ENCODE results near the gene MAD2L1BP. TPM values are rescaled to one million over a fixed set of nuclear protein-coding genes. Genes with fewer than 3 reads are reported as not detected.

Gene MAD2L1BP
- total and polyA plus RNA-seq, 2 of the 13 experiments (the other 11 are each of a cell fraction or from before 2014, with no cell fraction given), result 54.2 to 55.5 TPM

GRCh38 chr6:43629505-43630300 lies 5.9 kb upstream of the MAD2L1BP start (continued):
- TF ChIP-seq, protein P1, sequence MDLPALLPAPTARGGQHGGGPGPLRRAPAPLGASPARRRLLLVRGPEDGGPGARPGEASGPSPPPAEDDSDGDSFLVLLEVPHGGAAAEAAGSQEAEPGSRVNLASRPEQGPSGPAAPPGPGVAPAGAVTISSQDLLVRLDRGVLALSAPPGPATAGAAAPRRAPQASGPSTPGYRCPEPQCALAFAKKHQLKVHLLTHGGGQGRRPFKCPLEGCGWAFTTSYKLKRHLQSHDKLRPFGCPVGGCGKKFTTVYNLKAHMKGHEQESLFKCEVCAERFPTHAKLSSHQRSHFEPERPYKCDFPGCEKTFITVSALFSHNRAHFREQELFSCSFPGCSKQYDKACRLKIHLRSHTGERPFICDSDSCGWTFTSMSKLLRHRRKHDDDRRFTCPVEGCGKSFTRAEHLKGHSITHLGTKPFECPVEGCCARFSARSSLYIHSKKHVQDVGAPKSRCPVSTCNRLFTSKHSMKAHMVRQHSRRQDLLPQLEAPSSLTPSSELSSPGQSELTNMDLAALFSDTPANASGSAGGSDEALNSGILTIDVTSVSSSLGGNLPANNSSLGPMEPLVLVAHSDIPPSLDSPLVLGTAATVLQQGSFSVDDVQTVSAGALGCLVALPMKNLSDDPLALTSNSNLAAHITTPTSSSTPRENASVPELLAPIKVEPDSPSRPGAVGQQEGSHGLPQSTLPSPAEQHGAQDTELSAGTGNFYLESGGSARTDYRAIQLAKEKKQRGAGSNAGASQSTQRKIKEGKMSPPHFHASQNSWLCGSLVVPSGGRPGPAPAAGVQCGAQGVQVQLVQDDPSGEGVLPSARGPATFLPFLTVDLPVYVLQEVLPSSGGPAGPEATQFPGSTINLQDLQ (CRISPR knock-in tag; IDR thresholded peaks at IDR 0.05), result no peak
- TF ChIP-seq ZNF235 (CRISPR knock-in tag; IDR thresholded peaks at IDR 0.05; ENCODE audit: borderline replicate concordance), result peak; percentile 92
- TF ChIP-seq ZNF17 (CRISPR knock-in tag; IDR thresholded peaks at IDR 0.05), result no peak
- TF ChIP-seq ZSCAN20 (CRISPR knock-in tag; IDR thresholded peaks at IDR 0.05; ENCODE audit: borderline replicate concordance), result 0 out of 2 replicates have a peak, but pooled peaks have one; percentile 40
- TF ChIP-seq, protein P2, sequence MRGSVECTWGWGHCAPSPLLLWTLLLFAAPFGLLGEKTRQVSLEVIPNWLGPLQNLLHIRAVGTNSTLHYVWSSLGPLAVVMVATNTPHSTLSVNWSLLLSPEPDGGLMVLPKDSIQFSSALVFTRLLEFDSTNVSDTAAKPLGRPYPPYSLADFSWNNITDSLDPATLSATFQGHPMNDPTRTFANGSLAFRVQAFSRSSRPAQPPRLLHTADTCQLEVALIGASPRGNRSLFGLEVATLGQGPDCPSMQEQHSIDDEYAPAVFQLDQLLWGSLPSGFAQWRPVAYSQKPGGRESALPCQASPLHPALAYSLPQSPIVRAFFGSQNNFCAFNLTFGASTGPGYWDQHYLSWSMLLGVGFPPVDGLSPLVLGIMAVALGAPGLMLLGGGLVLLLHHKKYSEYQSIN (CRISPR knock-in tag; IDR thresholded peaks at IDR 0.05; ENCODE audit: borderline replicate concordance), result no peak
- TF ChIP-seq ZNF644 (CRISPR knock-in tag; IDR thresholded peaks at IDR 0.05; ENCODE audit: low read depth), result no peak; the same call in 1 of the 2 replicates
- no peak for TF ChIP-seq MLLT10 (CRISPR knock-in tag; IDR thresholded peaks at IDR 0.05)
- TF ChIP-seq FOXJ3 (CRISPR knock-in tag; IDR thresholded peaks at IDR 0.05; ENCODE audit: borderline replicate concordance), result no peak; the same call in 1 of the 2 replicates
- TF ChIP-seq, protein P3, sequence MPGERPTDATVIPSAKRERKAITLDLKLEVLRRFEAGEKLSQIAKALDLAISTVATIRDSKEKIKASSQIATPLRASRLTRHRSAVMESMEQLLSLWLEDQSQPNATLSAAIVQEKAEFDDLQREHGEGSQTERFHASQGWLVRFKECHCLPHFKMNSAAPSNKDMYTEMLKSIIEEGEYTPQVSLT (CRISPR knock-in tag; IDR thresholded peaks at IDR 0.05; ENCODE audit: borderline replicate concordance, low read depth), result no peak
- peak; percentile 100 for TF ChIP-seq DRAP1 (CRISPR knock-in tag; IDR thresholded peaks at IDR 0.05)
- TF ChIP-seq CREB3 (CRISPR knock-in tag; IDR thresholded peaks at IDR 0.05), result peak; percentile 89; the same call in 1 of the 2 replicates
- TF ChIP-seq ELF1 (CRISPR knock-in tag; IDR thresholded peaks at IDR 0.05), result peak; percentile 48; the same call in 1 of the 2 replicates
- peak; percentile 76; the same call in 1 of the 2 replicates for TF ChIP-seq RBAK (CRISPR knock-in tag; IDR thresholded peaks at IDR 0.05)
- TF ChIP-seq IRF2 (CRISPR knock-in tag; IDR thresholded peaks at IDR 0.05), result peak; percentile 54
- peak; percentile 56; the same call in 1 of the 2 replicates for TF ChIP-seq ZNF546 (CRISPR knock-in tag; conservative IDR thresholded peaks at IDR 0.05)
- TF ChIP-seq NCOA1 (CRISPR knock-in tag; IDR thresholded peaks at IDR 0.05), result no peak
- no peak for TF ChIP-seq ZNF749 (CRISPR knock-in tag; IDR thresholded peaks at IDR 0.05; ENCODE audit: borderline replicate concordance)
- TF ChIP-seq ZNF574 (CRISPR knock-in tag; IDR thresholded peaks at IDR 0.05), result no peak
- no peak for TF ChIP-seq ZSCAN22 (CRISPR knock-in tag; IDR thresholded peaks at IDR 0.05)
- TF ChIP-seq ZNF816 (CRISPR knock-in tag; IDR thresholded peaks at IDR 0.05; ENCODE audit: borderline replicate concordance), result no peak
